ENCODE results near the gene LY6G6F. TPM values are rescaled to one million over a fixed set of nuclear protein-coding genes. Genes with fewer than 3 reads are reported as not detected.

LY6G6F gene
- total and polyA plus RNA-seq, 2 donors (not counting 3 experiments of a cell fraction or from before 2014, with no cell fraction given) = not detected

DNA sequence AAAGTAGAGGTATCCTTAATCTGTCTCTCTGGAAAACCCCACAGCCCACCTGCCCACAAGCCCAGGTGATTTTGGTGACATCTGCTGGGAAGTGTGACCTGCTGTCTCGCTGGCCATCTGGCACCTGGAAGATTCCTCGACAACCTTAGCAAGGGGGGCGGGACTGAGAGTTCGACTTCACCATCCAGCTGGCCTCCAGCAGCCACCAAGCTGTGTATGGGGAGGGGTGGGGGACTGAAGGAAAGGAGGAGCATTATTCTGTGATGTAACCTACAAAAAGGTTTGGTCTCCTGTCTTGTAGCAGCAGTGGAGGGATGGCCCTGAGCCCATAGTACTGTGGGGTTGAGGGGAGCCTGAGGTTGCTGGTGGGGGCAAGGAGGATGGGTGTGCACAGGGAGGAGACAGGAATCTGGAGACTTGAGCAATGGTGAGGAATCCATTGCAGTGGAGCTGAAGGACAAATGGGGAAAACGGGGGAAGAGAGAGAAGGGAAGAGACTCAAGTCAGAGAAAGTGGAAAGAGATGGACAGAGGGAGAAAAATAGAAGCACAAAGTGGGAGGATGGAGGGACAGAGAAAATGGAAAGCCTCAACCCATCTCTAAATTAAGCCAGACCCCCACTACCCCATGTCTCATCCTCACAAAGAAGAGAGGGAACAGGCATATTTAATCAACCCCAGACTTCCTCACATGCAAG is 4.0 kb downstream of the LY6G6F start:
- no peaks in the 10 kb centered on the region for H3K9me3 ChIP-seq (replicated peaks; ENCODE audit: control insufficient read depth, insufficient read depth, low read length)
- ChIA-PET POLR2A (interaction anchor here (0.5 to 1.3 kb wide), 4 partner anchors 7 to 103 kb away, joined by 3 to 7 read pairs (median 3); partner anchors contain the start of genes ABHD16A and CLIC1), CTCF (interaction anchor here (1.2 to 2.3 kb wide), 5 partner anchors 8 to 59 kb away, joined by 3 to 14 read pairs (median 4); partner anchors contain the start of genes ABHD16A and DDAH2)
- intact Hi-C loops (cut with micrococcal nuclease) = no loop called here
- H3K27me3 ChIP-seq (ENCODE audit: control insufficient read depth in 2 of 2, insufficient read depth in 2 of 2, low read length in 2 of 2) = no peaks in the 10 kb centered on the region
- TF ChIP-seq, protein P1, sequence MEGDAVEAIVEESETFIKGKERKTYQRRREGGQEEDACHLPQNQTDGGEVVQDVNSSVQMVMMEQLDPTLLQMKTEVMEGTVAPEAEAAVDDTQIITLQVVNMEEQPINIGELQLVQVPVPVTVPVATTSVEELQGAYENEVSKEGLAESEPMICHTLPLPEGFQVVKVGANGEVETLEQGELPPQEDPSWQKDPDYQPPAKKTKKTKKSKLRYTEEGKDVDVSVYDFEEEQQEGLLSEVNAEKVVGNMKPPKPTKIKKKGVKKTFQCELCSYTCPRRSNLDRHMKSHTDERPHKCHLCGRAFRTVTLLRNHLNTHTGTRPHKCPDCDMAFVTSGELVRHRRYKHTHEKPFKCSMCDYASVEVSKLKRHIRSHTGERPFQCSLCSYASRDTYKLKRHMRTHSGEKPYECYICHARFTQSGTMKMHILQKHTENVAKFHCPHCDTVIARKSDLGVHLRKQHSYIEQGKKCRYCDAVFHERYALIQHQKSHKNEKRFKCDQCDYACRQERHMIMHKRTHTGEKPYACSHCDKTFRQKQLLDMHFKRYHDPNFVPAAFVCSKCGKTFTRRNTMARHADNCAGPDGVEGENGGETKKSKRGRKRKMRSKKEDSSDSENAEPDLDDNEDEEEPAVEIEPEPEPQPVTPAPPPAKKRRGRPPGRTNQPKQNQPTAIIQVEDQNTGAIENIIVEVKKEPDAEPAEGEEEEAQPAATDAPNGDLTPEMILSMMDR (IDR thresholded peaks at IDR 0.05; ENCODE audit: extremely low read depth in 1 of 2, insufficient read depth in 1 of 2, low read depth in 1 of 2, low read length in 2 of 2) = no peak
- no peak for TF ChIP-seq MYC (IDR thresholded peaks at IDR 0.05; ENCODE audit: low read depth, low read length)
- no peaks in the 10 kb centered on the region for H4K20me1 ChIP-seq (replicated peaks; ENCODE audit: control insufficient read depth, extremely low read depth, insufficient read depth, low read length)
- H3K4me3 ChIP-seq (replicated peaks in 1 of 3; ENCODE audit: insufficient read depth in 1 of 3, low read depth in 1 of 3, low read length in 3 of 3) = no peak overlapping the region
- no peak for FAIRE-seq
- H3K27ac ChIP-seq (ENCODE audit: insufficient read depth, low read depth, low read length) = no peak overlapping the region
- H2AFZ ChIP-seq (ENCODE audit: low read depth, low read length) = peak overlapping the region; percentile 52
- H3K9me1 ChIP-seq (replicated peaks; ENCODE audit: control insufficient read depth, extremely low read depth, insufficient read depth, low read length) = no peaks in the 10 kb centered on the region
- DNase-seq (ENCODE audit: low read depth, low spot score) = no peak
- peaks cover 8% of the 10 kb centered on the region for H3K4me1 ChIP-seq (ENCODE audit: control insufficient read depth, extremely low read depth, insufficient read depth, low read length)
- H3K79me2 ChIP-seq (ENCODE audit: control insufficient read depth, insufficient read depth, low read length) = no peaks in the 10 kb centered on the region
- BruUV-seq (replicated peaks) = no TSS peak
- no peaks in the 10 kb centered on the region for H3K36me3 ChIP-seq (ENCODE audit: control insufficient read depth in 2 of 2, extremely low read depth in 1 of 2, insufficient read depth in 2 of 2, low read length in 2 of 2)
- H3K4me2 ChIP-seq (ENCODE audit: insufficient read depth, low read length) = no peak overlapping the region
- H3K9ac ChIP-seq (replicated peaks; ENCODE audit: extremely low read depth, insufficient read depth, low read length) = no peak overlapping the region
- dilution Hi-C loops (cut with MboI; ENCODE audit: extremely low pct_ligation_motif_present, low sequenced_read_pairs) = no loop called here

DNA sequence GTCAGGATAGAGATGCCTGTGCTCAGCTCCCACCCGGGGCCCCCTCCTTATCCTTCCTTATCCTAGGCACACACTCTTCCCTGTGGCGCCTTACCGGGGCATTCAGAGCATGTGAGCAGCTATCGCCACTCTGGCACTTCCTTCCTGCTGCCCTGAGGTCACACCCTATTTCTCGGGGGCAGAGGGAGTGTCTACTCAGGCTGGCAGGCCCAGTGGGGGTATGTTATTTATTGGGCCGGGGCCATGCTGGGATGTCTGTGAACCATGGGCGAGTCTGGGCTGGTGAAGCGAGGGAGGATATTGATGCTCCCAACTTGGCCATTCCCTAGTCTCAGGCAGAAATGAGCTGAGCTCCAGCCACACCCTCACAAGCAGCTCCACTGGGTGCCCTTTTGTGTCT is 4.6 kb downstream of the LY6G6F start:
- H3K9me1 ChIP-seq (replicated peaks; ENCODE audit: control insufficient read depth, extremely low read depth, insufficient read depth, low read length) = no peaks in the 10 kb centered on the region
- no peaks in the 10 kb centered on the region for H4K20me1 ChIP-seq (replicated peaks; ENCODE audit: control insufficient read depth, extremely low read depth, insufficient read depth, low read length)
- no peaks in the 10 kb centered on the region for H3K36me3 ChIP-seq (ENCODE audit: control insufficient read depth in 2 of 2, extremely low read depth in 1 of 2, insufficient read depth in 2 of 2, low read length in 2 of 2)
- H3K9ac ChIP-seq (replicated peaks; ENCODE audit: extremely low read depth, insufficient read depth, low read length) = no peak overlapping the region
- dilution Hi-C loops (cut with MboI; ENCODE audit: extremely low pct_ligation_motif_present, low sequenced_read_pairs) (no loop called here), intact Hi-C loops (cut with micrococcal nuclease) (no loop called here)
- H3K27me3 ChIP-seq (ENCODE audit: control insufficient read depth in 2 of 2, insufficient read depth in 2 of 2, low read length in 2 of 2) = no peaks in the 10 kb centered on the region
- no peak overlapping the region for H3K4me3 ChIP-seq (replicated peaks in 1 of 3; ENCODE audit: insufficient read depth in 1 of 3, low read depth in 1 of 3, low read length in 3 of 3)
- H3K4me1 ChIP-seq (ENCODE audit: control insufficient read depth, extremely low read depth, insufficient read depth, low read length) = peaks cover 8% of the 10 kb centered on the region
- H3K4me2 ChIP-seq (ENCODE audit: insufficient read depth, low read length) = no peak overlapping the region
- H3K9me3 ChIP-seq (replicated peaks; ENCODE audit: control insufficient read depth, insufficient read depth, low read length) = no peaks in the 10 kb centered on the region
- ChIA-PET CTCF (interaction anchor here (1.2 to 2.3 kb wide), 5 partner anchors 9 to 58 kb away, joined by 3 to 14 read pairs (median 4); partner anchors contain the start of genes ABHD16A and DDAH2), POLR2A (interaction anchor here (0.5 to 1.3 kb wide), 4 partner anchors 8 to 103 kb away, joined by 3 to 7 read pairs (median 3); partner anchors contain the start of genes ABHD16A and CLIC1)
- no peaks in the 10 kb centered on the region for H3K79me2 ChIP-seq (ENCODE audit: control insufficient read depth, insufficient read depth, low read length)
- peak; percentile 27 for TF ChIP-seq POLR2AphosphoS5 (IDR thresholded peaks at IDR 0.05; ENCODE audit: insufficient read depth, low read depth, low read length)
- TF ChIP-seq, protein P1 (IDR thresholded peaks at IDR 0.05; ENCODE audit: extremely low read depth in 1 of 2, insufficient read depth in 1 of 2, low read depth in 1 of 2, low read length in 2 of 2) = no peak
- TF ChIP-seq GATA2 (IDR thresholded peaks at IDR 0.05; ENCODE audit: insufficient read depth, insufficient read length, low read depth, low read length) = peak; percentile 36
- DNase-seq (ENCODE audit: low read depth, low spot score) (peak; percentile 20), FAIRE-seq (peak; percentile 55)
- H2AFZ ChIP-seq (ENCODE audit: low read depth, low read length) = peak overlapping the region; percentile 52
- no peak overlapping the region for H3K27ac ChIP-seq (ENCODE audit: insufficient read depth, low read depth, low read length)
- no TSS peak for BruUV-seq (replicated peaks)

Data from endothelial cell of umbilical vein (primary cell).